Hepatocyte (in vitro differentiated cells): ENCODE results near the gene SNX18.
"Not testable (repeated sequence)": the region's sequence is repeated elsewhere in the genome, so short reads cannot be mapped to it uniquely, and the experiment has no call there.

Experiments
- EZH2 ChIP-seq: fragments of 200-600 bp; sonication (generic); IDR thresholded peaks from 2 replicates; pipeline ENCODE4 v1.6.1; 2016; ENCODE audit warnings: antibody characterized with exemption, mild to moderate bottlenecking, borderline replicate concordance
- EZH2phosphoT487 ChIP-seq: fragments of 200-600 bp; sonication (generic); IDR thresholded peaks from one replicate; pipeline ENCODE4 v1.6.1; 2018; ENCODE audit warnings: antibody characterized with exemption, mild to moderate bottlenecking, low read depth, moderate library complexity; ENCODE audit not compliant: unreplicated experiment, severe bottlenecking
- TF ChIP-seq, protein P1 (sequence below): fragments of 200-600 bp; sonication (generic); IDR thresholded peaks from 2 replicates; pipeline ENCODE4 v1.5.1; 2016; ENCODE audit warnings: antibody characterized with exemption, mild to moderate bottlenecking; ENCODE audit not compliant: poor library complexity

DNA sequence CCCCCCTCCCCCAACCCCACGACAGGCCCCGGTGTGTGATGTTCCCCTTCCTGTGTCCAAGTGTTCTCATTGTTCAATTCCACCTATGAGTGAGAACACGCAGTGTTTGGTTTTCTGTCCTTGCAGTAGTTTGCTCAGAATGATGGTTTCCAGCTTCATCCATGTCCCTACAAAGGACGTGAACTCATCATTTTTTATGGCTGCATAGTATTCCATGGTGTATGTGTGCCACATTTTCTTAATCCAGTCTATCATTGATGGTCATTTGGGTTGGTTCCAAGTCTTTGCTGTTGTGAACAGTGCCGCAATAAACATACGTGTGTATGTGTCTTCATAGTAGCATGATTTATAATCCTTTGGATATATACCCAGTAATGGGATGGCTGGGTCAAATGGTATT is 18.8 kb downstream of the SNX18 start:
- TF ChIP-seq EZH2phosphoT487, EZH2: not testable (repeated sequence)
- TF ChIP-seq, protein P1, sequence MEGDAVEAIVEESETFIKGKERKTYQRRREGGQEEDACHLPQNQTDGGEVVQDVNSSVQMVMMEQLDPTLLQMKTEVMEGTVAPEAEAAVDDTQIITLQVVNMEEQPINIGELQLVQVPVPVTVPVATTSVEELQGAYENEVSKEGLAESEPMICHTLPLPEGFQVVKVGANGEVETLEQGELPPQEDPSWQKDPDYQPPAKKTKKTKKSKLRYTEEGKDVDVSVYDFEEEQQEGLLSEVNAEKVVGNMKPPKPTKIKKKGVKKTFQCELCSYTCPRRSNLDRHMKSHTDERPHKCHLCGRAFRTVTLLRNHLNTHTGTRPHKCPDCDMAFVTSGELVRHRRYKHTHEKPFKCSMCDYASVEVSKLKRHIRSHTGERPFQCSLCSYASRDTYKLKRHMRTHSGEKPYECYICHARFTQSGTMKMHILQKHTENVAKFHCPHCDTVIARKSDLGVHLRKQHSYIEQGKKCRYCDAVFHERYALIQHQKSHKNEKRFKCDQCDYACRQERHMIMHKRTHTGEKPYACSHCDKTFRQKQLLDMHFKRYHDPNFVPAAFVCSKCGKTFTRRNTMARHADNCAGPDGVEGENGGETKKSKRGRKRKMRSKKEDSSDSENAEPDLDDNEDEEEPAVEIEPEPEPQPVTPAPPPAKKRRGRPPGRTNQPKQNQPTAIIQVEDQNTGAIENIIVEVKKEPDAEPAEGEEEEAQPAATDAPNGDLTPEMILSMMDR = not testable (repeated sequence)
